GM21515 (cell line): ENCODE measurements around the gene MTAP.

Experiments
- ATAC-seq: cut with Tn5 transposase; IDR thresholded peaks from one replicate; pipeline ENCODE4 v1.9.1; 2021; ENCODE audit not compliant: unreplicated experiment

Gene MTAP

DNA sequence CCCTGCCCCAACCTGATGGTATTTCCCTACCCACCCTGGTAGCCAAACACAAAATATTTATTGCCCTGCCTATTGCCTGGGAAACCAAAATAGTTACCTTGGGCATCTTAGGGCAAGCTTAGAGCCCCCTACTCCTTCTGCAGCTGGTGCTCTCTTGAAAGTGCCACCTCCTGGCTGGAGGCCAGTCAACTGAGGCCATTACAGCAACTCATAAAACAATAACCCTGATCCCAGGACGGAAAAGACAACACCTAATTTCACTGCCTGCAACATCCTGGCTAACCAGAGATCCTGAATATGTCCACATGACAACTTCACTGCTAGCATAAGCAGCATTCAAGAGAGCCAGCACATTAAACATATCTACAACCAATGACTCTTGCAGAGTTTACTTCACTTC lies 38.7 kb downstream of the MTAP start:
- ATAC-seq, result no peak

DNA sequence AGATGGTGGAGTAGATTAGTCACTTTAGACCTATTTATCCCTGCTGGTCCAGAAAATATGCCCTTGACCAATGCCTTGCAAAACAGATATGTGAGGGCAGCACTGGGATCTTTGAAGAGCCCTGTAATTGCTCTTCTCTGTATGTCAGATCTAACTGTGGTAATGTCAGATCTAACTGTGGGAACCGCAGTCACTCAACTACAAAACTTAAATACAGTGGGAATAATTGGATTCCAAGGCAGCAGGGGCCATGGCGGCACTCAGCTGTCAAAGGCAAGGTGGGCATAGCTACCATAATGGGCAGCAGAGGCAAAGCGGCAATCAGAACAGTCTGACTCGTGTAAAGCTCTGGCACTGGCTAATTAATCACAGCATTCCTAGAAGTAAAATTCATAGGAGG lies 46.2 kb downstream of the MTAP start:
- ATAC-seq, result no peak

DNA sequence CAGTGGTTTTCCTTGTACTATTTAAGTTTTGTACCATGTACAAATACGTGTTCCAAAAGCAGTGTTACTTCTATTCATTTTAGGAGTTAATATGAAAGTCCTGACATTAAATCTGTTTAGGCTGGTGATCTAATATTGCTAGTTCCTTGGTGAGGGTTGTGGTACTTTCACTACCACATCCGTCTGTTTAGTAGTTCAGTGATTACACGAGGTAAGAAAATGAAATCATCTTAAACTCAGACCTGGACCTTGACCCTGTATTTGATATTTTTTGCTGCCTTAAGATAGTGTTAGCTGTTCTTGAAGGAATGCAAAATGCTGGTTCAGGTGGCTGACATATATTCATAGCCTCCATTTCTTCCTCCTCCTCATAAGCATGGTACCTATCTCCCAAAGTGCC lies 50.3 kb downstream of the MTAP start:
- ATAC-seq, result peak; percentile 89

DNA sequence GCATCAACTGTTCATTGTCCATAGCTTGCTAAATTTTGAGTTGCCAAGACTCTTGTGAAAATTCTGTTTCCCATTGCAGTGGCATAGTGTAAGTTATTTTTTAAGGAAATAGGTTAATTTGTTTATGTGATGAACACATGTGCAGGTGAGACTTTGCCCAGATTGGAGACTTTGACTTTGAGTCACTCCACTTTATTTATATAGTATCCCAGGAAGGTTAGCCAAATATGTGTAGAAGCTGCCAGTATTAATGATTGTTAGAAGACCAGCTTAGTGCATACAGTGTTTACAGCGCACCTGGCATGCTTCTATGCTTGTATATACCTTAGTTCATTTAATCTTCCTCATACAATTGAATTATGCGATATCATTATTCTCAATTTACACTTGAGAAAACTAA lies 51.0 kb downstream of the MTAP start:
- ATAC-seq, result no peak

DNA sequence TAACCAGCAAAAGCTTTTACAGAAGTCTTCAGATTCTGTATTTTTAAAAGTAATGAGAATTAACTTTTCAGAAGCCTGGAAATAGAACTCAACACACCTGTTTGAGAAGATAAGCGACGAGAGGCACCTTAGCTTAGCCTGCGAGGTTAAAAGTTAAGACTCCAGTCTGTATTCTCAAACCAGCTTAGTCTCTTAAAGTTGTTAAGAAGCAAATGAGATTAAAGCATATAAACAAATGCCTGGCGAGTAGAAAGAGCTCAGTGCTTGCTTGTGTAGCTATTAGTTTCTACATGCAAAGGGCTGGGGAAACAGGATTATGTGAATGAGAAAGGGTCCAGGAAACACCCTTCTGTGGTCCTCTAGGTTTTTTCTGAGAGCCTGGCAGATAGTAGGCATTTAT lies 51.7 kb downstream of the MTAP start:
- ATAC-seq, result no peak

DNA sequence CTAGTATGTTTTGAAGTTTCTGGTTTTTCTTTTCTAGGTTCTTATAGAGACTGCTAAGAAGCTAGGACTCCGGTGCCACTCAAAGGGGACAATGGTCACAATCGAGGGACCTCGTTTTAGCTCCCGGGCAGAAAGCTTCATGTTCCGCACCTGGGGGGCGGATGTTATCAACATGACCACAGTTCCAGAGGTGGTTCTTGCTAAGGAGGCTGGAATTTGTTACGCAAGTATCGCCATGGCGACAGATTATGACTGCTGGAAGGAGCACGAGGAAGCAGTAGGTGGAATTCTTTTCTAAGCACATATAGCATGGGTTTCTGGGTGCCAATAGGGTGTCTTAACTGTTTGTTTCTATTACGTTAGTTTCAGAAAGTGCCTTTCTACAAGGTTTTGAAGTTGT lies 52.2 kb downstream of the MTAP start:
- no peak for ATAC-seq

DNA sequence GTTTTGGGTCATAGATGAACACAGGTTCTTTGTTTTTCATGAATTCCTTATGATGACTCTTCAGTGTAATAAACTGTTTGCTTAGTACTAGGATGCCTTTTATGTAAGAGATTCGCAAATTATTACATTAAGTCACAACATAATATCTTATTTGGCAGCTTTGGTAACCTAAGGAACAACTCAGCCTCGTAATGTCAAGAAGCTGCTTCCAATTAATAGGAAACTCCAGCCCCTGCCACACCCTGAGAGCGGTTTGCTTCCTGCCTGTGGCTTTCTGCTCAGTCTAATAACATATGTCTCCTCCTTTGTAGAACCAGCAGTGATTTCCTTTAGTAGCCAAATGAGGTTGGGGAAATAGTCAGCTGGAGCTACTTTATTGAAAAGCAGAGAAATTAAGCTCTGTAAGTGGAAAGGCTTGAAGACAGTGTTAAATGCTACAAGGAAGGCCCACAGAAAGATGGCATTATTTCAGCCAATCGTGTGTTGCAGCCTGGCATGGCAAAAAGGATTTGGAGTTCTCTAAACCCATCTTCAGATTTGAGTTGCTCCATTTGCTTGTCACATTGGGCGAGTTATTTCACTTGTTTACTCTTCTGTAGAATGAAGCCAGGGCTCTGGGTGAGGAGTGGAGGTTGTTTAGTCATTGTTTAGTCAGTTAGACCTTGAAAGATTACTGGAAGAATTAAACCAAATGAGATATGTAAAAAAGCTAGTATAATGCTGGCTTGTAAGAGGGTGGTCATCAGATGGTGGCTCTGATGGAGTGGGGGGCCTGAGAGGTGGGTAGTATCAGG lies 54.1 kb downstream of the MTAP start:
- ATAC-seq, result no peak

DNA sequence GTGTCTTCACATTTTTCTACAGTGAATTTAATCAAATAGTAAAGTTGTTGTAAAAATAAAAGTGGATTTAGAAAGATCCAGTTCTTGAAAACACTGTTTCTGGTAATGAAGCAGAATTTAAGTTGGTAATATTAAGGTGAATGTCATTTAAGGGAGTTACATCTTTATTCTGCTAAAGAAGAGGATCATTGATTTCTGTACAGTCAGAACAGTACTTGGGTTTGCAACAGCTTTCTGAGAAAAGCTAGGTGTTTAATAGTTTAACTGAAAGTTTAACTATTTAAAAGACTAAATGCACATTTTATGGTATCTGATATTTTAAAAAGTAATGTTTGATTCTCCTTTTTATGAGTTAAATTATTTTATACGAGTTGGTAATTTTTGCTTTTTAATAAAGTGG lies 60.4 kb downstream of the MTAP start:
- ATAC-seq, result no peak

DNA sequence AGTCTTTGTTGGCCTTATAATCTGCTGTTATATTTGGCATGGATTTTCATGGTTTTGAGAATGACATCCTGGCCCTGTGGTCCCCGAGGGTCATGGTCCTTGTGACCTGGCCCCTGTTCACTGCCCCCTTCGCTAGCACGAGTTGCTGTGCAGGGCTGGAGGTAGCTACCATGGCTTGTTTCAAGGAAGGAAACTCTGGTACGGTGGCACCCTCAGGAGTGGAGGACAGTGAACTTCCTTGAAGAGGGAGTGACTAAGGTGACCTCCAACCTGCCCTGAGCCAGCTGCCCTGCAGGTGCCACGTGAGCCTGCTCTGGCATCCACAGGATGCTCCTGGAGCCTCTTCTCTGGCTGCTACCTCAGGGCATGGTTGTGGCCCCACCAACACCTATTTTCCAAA lies 62.1 kb downstream of the MTAP start:
- ATAC-seq, result no peak

DNA sequence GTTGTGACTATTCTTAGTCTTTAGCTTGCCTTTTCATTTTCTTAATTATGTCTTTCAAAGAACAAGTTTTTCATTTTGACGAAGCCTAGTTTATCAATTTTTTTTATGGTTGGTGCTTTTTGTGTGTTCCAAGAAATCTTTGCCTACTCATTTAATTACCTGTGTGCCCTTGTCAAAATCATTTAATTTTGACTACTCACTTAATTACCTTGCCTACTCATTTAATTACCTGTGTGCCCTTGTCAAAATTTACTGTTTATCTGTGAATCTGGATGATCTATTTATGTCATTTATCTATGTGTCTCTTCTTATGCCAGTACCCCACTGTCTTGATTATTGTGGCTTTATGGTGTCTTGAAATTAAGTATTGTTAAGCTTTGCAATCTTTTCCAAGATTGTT lies 63.9 kb downstream of the MTAP start:
- no peak for ATAC-seq

DNA sequence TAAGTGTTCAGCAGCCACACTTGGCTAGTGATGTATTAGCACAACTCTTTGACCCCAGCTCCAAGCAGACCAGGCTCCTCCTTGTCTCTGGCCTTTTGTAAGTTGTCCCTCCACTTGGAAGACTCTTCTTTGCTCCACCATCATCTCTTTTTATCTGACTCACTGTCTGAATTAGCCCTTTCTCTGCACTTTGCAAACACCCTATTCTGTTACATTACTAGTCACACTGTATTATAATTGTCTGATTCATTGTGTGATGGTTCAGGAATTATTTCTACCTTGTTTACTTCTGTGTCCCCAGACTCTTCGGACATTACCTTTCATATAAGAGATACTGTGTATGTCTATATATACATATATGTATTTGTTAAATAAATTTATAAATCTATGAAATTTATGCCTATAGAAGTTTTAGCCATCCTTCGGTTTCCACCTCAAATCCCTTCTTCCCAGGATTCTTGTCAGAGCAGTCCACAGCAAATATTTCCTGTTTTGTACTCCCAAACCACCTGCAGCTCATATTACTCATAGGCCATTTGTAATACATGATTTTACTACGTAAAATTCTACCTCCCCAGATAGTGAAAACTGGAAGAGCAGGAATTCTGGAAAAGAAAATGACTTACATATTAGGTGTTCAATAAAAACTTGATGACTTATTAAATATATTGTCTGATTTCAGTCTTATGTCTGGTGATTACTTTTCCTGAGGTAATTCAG lies 69.0 kb downstream of the MTAP start:
- no peak for ATAC-seq

DNA sequence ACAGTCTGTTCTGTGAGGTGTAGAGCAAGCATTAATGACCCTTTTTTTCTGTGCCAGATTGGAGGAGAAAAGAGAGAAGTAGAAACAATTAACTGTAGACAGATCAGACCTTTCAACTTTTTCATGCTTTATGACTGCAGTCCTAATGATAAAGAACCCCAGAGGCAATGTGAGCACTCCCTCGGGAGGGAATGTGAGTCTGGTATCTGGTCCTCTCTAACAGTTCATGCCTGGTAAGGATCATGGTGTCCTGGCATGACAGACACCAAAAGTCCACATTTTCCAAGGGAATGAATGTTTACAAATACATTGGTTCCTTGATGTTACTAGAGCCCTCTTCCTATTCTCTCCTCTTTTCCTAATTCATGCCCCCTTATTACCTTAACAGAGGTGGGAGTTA lies 70.3 kb downstream of the MTAP start:
- ATAC-seq, result no peak

DNA sequence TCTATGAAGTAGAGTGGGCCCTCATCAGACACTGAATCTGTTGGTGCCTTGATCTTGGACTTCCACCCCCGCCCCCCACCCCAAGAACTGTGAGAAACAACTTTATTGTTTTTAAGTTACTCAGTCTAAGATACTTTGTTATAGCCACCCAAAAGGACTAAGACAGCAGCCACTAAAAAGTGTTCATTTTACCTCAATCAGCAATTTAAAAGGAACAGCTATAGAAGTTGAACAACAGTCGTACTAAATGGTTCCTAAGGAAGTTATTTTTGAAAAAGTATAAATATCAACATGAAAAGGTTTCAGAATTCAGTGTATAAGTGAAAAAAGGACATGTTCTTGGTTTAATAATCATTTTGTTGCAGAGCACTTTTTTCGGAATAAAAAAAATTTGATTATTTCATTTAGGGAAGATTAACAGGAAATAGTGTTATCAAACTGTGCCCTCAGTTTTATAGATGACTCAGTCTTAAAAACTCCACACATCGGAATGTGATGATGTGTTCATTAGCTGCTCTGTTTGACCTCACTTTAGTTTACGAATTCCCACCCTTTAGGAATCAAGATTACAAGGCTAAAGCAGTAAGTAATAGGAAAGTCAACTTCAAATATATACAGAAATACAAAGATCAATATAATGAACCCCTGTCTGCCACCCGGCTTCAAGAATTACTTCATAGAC lies 71.2 kb downstream of the MTAP start:
- ATAC-seq, result no peak

DNA sequence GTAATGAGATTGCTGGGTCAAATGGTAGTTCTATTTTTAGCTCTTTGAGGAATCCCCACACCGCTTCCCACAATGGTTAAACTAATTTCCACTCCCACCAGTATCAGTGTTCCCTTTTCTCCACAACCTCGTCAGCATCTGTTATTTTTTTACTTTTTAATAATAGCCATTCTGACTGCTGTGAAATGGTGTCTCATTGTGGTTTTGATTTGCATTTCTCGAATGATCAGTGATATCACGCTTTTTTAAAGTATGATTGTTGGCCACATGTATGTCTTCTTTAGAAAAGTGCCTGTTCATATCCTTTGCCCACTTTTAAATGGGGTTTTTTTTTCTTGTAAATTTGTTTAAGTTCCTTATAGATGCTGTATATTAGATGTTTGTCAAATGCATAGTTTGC lies 73.5 kb downstream of the MTAP start:
- ATAC-seq, result no peak

DNA sequence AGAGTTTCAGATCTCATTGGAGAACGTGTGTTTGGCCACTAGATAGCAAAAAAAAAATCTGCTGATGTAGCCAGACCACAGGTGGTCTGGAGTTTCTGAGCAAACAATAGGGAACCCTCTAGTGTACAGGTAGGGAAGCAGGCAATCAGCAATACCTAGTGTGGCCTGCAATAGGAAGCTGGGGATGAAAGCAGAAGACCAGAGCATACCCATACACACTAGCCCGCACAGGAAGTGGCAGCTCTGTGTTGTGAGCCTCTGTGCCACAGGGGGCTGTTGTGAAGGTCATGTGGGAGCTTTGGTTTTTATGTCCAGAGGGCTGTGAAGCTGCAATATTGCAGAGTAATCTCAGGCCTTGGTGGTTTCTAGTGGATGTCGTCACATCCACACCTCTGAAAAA lies 81.2 kb downstream of the MTAP start:
- no peak for ATAC-seq

DNA sequence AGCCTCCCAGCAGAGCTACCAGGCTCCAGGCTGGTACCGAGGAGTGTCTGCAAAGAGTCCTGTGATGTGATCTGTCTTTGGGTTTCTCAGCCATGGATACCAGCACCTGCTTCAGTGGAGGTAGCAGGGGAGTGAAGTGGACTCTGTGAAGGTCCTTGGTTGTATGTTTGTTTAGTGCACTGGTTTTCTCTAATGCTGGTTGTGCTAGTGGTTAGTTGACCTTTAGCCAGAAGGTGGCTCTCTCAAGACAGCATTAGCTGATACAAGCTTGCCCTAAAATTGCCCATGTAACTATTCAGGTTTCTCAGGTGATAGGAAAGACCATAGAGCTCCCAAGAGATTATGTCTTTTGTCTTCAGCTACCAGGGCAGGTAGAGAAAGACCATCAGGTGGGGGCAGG lies 87.2 kb downstream of the MTAP start:
- no peak for ATAC-seq

DNA sequence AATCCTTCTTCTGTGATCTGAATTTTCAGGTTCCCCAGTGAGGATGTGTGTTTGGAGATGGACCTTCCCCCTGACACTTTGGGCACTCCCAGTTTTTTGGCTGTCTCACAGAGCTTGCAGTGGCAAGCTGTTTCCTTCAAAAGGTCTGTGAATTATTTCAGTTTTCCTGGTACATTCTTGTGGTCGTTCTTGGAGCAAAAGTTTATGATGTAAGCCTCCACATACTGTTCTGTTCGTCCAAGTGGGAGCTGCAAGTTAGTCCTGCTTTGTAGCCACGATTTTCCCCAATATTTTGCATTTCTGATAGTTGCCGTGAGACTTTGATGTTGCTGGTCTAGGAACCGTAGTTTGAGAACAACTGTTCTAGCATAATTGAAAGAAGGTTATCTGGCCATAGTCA lies 88.3 kb downstream of the MTAP start:
- no peak for ATAC-seq

DNA sequence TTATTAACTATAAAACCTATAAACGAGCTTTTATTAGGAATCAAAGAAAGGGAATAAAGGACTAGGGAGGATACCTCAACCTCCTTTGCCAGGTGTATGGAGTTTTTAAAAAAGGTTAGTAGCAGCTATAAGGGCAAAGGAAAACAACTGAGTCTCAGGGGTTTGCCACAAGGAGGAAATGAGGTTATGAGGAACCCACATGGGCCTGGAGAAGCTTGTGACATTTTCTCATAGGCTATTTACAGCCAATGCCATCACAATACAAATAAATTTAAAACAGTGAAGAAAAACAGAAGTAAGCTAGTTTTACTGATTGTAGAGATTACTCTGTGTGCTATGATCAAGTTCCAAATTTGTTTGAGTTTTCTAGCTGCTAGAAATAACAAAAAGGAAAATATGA lies 99.1 kb downstream of the MTAP start:
- ATAC-seq, result no peak

DNA sequence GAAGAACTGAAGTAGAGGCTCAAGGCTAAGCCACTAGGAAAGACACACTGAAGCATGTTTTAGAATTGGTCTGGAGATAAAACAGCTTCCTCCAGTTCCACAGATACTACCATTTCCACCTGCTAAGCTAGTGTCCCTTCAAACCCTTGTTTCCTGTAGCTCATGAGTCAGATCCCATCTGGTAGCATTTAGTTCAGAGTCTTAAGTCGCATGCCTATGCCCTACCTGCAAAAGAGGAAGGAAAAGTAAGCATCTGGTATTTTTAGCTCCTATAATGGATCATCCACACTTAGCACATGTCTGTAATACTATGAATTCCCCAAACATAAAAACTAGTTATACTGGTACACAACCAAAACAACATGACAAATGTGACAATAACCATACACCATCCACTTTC lies 99.7 kb downstream of the MTAP start:
- ATAC-seq, result no peak

DNA sequence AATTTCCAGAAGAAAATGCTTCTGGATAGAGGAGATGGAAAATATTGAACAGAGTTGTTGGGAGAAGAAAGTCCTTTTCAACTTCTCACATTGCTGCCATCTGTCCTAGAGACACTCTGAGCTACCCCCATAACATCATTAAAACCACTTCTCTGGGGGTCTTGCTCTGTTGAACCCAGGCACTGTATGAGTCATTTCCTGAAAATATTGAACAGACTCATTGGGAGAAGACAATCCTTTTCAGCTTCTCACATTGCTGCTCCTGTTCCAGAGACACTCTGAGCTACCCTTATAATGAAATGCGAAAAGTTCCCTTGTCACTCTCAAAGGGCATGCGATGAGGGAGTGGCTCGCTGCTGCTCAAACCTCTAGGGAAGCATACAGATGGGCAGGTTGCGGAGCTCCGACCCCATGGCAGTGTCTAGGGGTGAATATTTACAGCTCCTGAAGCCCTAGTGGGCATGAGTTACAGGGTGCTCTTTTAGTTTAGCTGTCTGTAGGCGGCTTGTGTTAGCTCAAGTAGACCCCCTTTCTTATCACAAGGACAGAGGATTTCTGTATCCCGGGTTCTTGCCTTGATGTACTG lies 101.0 kb downstream of the MTAP start:
- ATAC-seq, result no peak

DNA sequence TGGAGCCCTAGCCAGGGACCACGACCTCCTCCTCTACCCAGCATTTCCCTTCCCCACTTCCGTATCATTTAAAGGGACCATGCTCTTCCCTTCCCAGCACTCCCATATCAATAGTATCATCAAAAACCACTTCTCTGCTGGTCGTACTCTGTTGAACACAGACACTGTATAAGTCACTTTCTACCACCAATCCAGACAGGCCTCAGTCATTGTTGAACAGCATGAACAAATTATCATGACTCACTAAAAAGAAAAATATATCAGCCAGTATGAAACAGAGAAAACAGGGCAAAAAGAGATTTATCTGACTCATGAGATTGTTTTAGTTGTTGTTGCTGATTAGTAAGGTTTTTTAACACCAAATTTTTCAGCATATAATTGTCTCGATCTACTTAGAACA lies 101.9 kb downstream of the MTAP start:
- no peak for ATAC-seq

DNA sequence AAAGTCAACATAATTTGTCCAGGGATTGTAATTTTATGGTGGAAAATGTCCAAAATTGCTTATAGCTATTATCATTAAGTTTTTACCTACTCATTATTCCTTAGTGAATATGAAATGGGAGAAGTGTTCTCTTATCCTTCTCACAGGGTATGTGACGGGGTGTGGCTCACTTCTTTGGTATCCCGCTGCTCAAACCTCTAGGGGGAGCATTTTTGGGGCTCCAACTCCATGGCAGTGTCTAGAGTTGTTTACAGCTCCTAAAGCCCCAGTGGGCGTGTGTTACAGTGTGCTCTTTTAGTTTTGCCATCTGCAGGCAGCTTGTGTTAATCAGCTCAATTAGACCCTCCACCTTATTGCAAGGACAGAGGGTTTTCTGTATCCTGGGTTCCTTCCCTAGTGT lies 102.3 kb downstream of the MTAP start:
- ATAC-seq, result no peak
